Natural killer cell (primary cell): Measurements from ENCODE around the gene FXYD6. TPM values are rescaled to one million over a fixed set of nuclear protein-coding genes. Genes with fewer than 3 reads are reported as not detected.

ENCODE experiments used
- ATAC-seq, 3 donors: fragments of 150-1000 bp in 2 of 3; fragments of 200-7000 bp in 1 of 3; cut with Tn5 transposase; 1 replicate in 1 of 3; 2 replicates in 2 of 3; pipeline ENCODE4 v1.10.0; 2021; ENCODE audit warnings: mild to moderate bottlenecking in 2 of 3, moderate library complexity in 2 of 3
- DNase-seq, 2 donors: peaks; one replicate each; pipeline versions ENCODE4 v3.0.0 to v3.0.0-alpha.2; 2013 to 2021; ENCODE audit warnings: mixed read lengths in 1 of 2
- H3K27ac ChIP-seq: one replicate; pipeline ENCODE4 v1.5.1; 2013; ENCODE audit warnings: mild to moderate bottlenecking, low read length
- H3K27me3 ChIP-seq: one replicate; pipeline ENCODE4 v1.6.1; 2013; ENCODE audit warnings: low read length; ENCODE audit not compliant: control insufficient read depth, insufficient read depth
- H3K36me3 ChIP-seq: one replicate; pipeline ENCODE4 v1.6.1; 2013; ENCODE audit warnings: low read length; ENCODE audit not compliant: control insufficient read depth, insufficient read depth
- H3K4me1 ChIP-seq: one replicate; pipeline ENCODE4 v1.6.1; 2013; ENCODE audit warnings: low read length; ENCODE audit not compliant: control insufficient read depth, insufficient read depth
- H3K4me3 ChIP-seq: one replicate; pipeline ENCODE4 v1.5.1; 2013; ENCODE audit warnings: low read length
- H3K9me3 ChIP-seq: one replicate; pipeline ENCODE4 v1.6.1; 2013; ENCODE audit warnings: low read length; ENCODE audit not compliant: control insufficient read depth, insufficient read depth
- H3K27ac Mint-ChIP-seq, 2 donors: one replicate each; pipeline ENCODE4 v1.8.0; 2022; ENCODE audit warnings: mild to moderate bottlenecking in 2 of 2, mixed read lengths in 2 of 2, moderate library complexity in 1 of 2
- H3K27me3 Mint-ChIP-seq, 2 donors: one replicate each; pipeline ENCODE4 v1.8.0; 2022; ENCODE audit warnings: low read depth in 2 of 2, mixed read lengths in 2 of 2
- H3K36me3 Mint-ChIP-seq: one replicate; pipeline ENCODE4 v1.8.0; 2022; ENCODE audit warnings: mixed read lengths
- H3K4me1 Mint-ChIP-seq, 2 donors: one replicate each; pipeline ENCODE4 v1.8.0; 2022; ENCODE audit warnings: mixed read lengths in 2 of 2
- H3K4me3 Mint-ChIP-seq: one replicate; pipeline ENCODE4 v1.8.0; 2022; ENCODE audit warnings: mild to moderate bottlenecking, moderate library complexity, mixed read lengths
- H3K9me3 Mint-ChIP-seq, 2 donors: one replicate each; pipeline ENCODE4 v1.8.0; 2022; ENCODE audit warnings: mixed read lengths in 2 of 2
- WGBS: methylation state at CpG from one replicate; pipeline ENCODE4 v1.1.7; 2013; ENCODE audit warnings: missing lambda C conversion rate; ENCODE audit not compliant: insufficient coverage; 5-methylcytosine and 5-hydroxymethylcytosine counted together
- intact Hi-C: fragments of 100-400 bp; cut with micrococcal nuclease; formaldehyde crosslinking; loops from one replicate; pipeline ENCODE4 v1.14.2; 2022
- total RNA-seq, 4 donors: library from RNA; stranded (reverse); fragments of 120-200 nt in 1 of 4; gene quantifications; one replicate each; pipeline versions ENCODE4 v1.2.3 to v1.2.4, GENCODE V29; 2013 to 2022
- TF ChIP-seq, protein P1 (sequence below): fragments of 200-600 bp; IDR thresholded peaks from one replicate; pipeline ENCODE4 v1.8.0; 2022; ENCODE audit warnings: antibody characterized with exemption

The FXYD6 gene
- total RNA-seq, 3 donors from 2014 or later (not counting 1 experiment from before 2014, with no cell fraction given): 0.20 to 0.90 TPM; not detected in 1

- H3K27ac ChIP-seq: peak within 1 kb of the TSS; percentile 32
- intact Hi-C loops: no loop called here
- peaks cover 10 to 33% of the 10 kb centered on the region in 2 donors for H3K4me1 Mint-ChIP-seq
- H3K27me3 ChIP-seq: peaks cover 2% of the 10 kb centered on the region
- H3K36me3 Mint-ChIP-seq: no peaks in the 10 kb centered on the region
- no peaks in the 10 kb centered on the region for H3K9me3 ChIP-seq
- WGBS: 71% methylated on average over 22 of the region's 22 CpGs
- H3K4me1 ChIP-seq: peaks cover 66% of the 10 kb centered on the region
- TF ChIP-seq, protein P1, sequence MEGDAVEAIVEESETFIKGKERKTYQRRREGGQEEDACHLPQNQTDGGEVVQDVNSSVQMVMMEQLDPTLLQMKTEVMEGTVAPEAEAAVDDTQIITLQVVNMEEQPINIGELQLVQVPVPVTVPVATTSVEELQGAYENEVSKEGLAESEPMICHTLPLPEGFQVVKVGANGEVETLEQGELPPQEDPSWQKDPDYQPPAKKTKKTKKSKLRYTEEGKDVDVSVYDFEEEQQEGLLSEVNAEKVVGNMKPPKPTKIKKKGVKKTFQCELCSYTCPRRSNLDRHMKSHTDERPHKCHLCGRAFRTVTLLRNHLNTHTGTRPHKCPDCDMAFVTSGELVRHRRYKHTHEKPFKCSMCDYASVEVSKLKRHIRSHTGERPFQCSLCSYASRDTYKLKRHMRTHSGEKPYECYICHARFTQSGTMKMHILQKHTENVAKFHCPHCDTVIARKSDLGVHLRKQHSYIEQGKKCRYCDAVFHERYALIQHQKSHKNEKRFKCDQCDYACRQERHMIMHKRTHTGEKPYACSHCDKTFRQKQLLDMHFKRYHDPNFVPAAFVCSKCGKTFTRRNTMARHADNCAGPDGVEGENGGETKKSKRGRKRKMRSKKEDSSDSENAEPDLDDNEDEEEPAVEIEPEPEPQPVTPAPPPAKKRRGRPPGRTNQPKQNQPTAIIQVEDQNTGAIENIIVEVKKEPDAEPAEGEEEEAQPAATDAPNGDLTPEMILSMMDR: no peak
- no peaks in the 10 kb centered on the region for H3K9me3 Mint-ChIP-seq
- H3K4me3 ChIP-seq: no peak within 1 kb of the TSS
- no peak within 1 kb of the TSS for H3K4me3 Mint-ChIP-seq
- H3K36me3 ChIP-seq: no peaks in the 10 kb centered on the region
- DNase-seq (peak in 1 of 2 donors; percentile 10), ATAC-seq (no peak)
- H3K27me3 Mint-ChIP-seq: peaks cover 5 to 12% of the 10 kb centered on the region in 2 donors
- peak within 1 kb of the TSS in 1 of 2 donors; percentile 62 for H3K27ac Mint-ChIP-seq
These were observed 51.6 kb downstream of the FXYD6 start, which contains the start of gene FXYD2 for GRCh38 chr11:117824571-117825537. TSS of gene FXYD2 (minus strand) at chr11:117824744. CDS start at chr11:117824678, 66 bp downstream.

GRCh38 chr11:117823946-117824420 lies 52.5 kb downstream of the FXYD6 start:
- H3K27me3 Mint-ChIP-seq: peaks cover 6 to 12% of the 10 kb centered on the region in 2 donors
- H3K27me3 ChIP-seq: peaks cover 2% of the 10 kb centered on the region
- no peaks in the 10 kb centered on the region for H3K9me3 ChIP-seq
- H3K36me3 ChIP-seq: no peaks in the 10 kb centered on the region
- H3K36me3 Mint-ChIP-seq: no peaks in the 10 kb centered on the region
- WGBS: 38% methylated on average over 13 of the region's 13 CpGs
- peaks cover 10 to 25% of the 10 kb centered on the region in 2 donors for H3K4me1 Mint-ChIP-seq
- no peak overlapping the region for H3K4me3 Mint-ChIP-seq
- no peaks in the 10 kb centered on the region for H3K9me3 Mint-ChIP-seq
- intact Hi-C loops: no loop called here
- ATAC-seq: no peak
- H3K27ac ChIP-seq: peak overlapping the region; percentile 32
- peak in 1 of 2 donors; percentile 11 for DNase-seq
- H3K4me1 ChIP-seq: peaks cover 57% of the 10 kb centered on the region
- H3K4me3 ChIP-seq: no peak overlapping the region
- TF ChIP-seq, protein P1: no peak
- peak overlapping the region in 1 of 2 donors; percentile 62 for H3K27ac Mint-ChIP-seq

- ATAC-seq: peak in 2 of 3 donors; percentile 22 to 64
- peaks cover 57% of the 10 kb centered on the region for H3K4me1 ChIP-seq
- peak; percentile 14 to 77 for DNase-seq
- H3K9me3 ChIP-seq: no peaks in the 10 kb centered on the region
- no peak overlapping the region for H3K4me3 Mint-ChIP-seq
- H3K36me3 ChIP-seq: no peaks in the 10 kb centered on the region
- peak overlapping the region in 1 of 2 donors; percentile 62 for H3K27ac Mint-ChIP-seq
- peaks cover 2% of the 10 kb centered on the region for H3K27me3 ChIP-seq
- H3K9me3 Mint-ChIP-seq: no peaks in the 10 kb centered on the region
- H3K4me3 ChIP-seq: no peak overlapping the region
- intact Hi-C loops: no loop called here
- H3K27ac ChIP-seq: peak overlapping the region; percentile 32
- no peaks in the 10 kb centered on the region for H3K36me3 Mint-ChIP-seq
- H3K4me1 Mint-ChIP-seq: peaks cover 6 to 22% of the 10 kb centered on the region in 2 donors
- TF ChIP-seq, protein P1: no peak
- WGBS: 38% methylated on average over 17 of the region's 18 CpGs
- peaks cover 6 to 12% of the 10 kb centered on the region in 2 donors for H3K27me3 Mint-ChIP-seq
These were observed 53.0 kb downstream of the FXYD6 start for GRCh38 chr11:117823294-117823945.
